Measurements from ENCODE around the gene ZNF789.
"Not testable (repeated sequence)": the region's sequence is repeated elsewhere in the genome, so short reads cannot be mapped to it uniquely, and the experiment has no call there.

The ZNF789 gene

GRCh38 chr7:99478464-99479440 is 6.1 kb downstream of the ZNF789 start:
- ATAC-seq: peak; percentile 24
- no peak for DNase-seq
- H3K4me3 Mint-ChIP-seq: no peak overlapping the region
- peaks cover 29% of the 10 kb centered on the region for H3K4me1 Mint-ChIP-seq
- H3K27me3 Mint-ChIP-seq: no peaks in the 10 kb centered on the region
- H3K9me3 Mint-ChIP-seq: no peaks in the 10 kb centered on the region
- peak overlapping the region; percentile 22 for H3K27ac Mint-ChIP-seq
- H3K36me3 Mint-ChIP-seq (ENCODE audit: low read depth): peaks cover 21% of the 10 kb centered on the region

DNA sequence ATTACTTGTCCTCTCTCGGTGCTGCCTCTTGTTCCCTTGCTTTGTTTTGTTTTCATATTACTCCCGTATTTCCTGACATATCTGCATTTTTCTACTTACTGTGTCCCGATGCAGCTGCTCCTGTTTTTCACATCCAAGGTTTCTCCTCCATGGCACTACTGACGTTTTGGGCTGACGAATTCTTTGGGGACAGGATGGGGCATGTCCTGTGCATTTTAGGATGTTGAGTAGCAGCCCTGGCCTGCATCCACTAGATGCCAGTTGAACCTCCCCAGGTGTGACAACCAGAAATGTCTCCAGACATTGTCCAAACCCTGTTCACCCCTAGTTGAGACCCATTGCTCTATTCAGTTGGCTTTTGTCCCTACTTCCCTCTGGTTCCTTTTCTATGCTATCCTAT is 12.4 kb downstream of the ZNF789 start:
- no peaks in the 10 kb centered on the region for H3K27me3 Mint-ChIP-seq
- no peaks in the 10 kb centered on the region for H3K9me3 Mint-ChIP-seq
- H3K4me1 Mint-ChIP-seq: no peaks in the 10 kb centered on the region
- no peak for DNase-seq
- H3K36me3 Mint-ChIP-seq (ENCODE audit: low read depth): peaks cover 36% of the 10 kb centered on the region
- H3K27ac Mint-ChIP-seq: no peak overlapping the region
- ATAC-seq: no peak
- no peak overlapping the region for H3K4me3 Mint-ChIP-seq

GRCh38 chr7:99489235-99489634 is 16.5 kb downstream of the ZNF789 start:
- ATAC-seq (no peak), DNase-seq (no peak)
- Mint-ChIP-seq H3K9me3 (peaks cover 14% of the 10 kb centered on the region), H3K36me3 (ENCODE audit: low read depth) (peaks cover 50% of the 10 kb centered on the region), H3K4me1 (no peaks in the 10 kb centered on the region), H3K27me3 (no peaks in the 10 kb centered on the region), H3K27ac (no peak overlapping the region), H3K4me3 (no peak overlapping the region)

- H3K27ac Mint-ChIP-seq: no peak overlapping the region
- H3K9me3 Mint-ChIP-seq: peaks cover 16% of the 10 kb centered on the region
- H3K4me3 Mint-ChIP-seq: no peak overlapping the region
- no peaks in the 10 kb centered on the region for H3K27me3 Mint-ChIP-seq
- peaks cover 60% of the 10 kb centered on the region for H3K36me3 Mint-ChIP-seq (ENCODE audit: low read depth)
- no peak for ATAC-seq
- no peaks in the 10 kb centered on the region for H3K4me1 Mint-ChIP-seq
- DNase-seq: no peak
Measured at GRCh38 chr7:99490878-99491277, 18.2 kb downstream of the ZNF789 start.

DNA sequence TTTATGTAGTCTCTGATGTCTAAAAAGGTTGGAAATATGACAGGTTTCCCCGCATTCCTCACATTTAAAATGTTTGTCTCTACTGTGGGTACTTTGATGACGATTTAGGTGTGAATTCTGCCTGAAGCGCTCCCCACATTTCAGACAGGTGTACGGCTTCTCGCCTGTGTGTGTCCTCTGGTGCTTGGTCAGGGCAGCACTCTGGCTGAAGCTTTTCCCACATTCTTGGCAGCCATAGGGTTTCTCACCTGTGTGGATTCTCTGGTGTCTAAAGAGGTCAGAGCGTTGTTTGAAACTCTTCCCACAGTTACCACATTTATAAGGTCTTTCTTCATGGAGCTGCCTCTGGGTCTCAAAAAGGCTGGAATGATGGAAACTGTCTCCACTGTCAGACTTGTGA is 21.1 kb downstream of the ZNF789 start:
- Mint-ChIP-seq H3K36me3 (ENCODE audit: low read depth) (peaks cover 66% of the 10 kb centered on the region), H3K9me3 (peaks cover 16% of the 10 kb centered on the region), H3K27ac (no peak overlapping the region), H3K4me3 (no peak overlapping the region), H3K27me3 (no peaks in the 10 kb centered on the region), H3K4me1 (peaks cover 15% of the 10 kb centered on the region)
- DNase-seq (no peak), ATAC-seq (no peak)

- Mint-ChIP-seq H3K4me3 (peak overlapping the region; percentile 100), H3K27me3 (no peaks in the 10 kb centered on the region), H3K27ac (peak overlapping the region; percentile 73), H3K4me1 (peaks cover 28% of the 10 kb centered on the region), H3K9me3 (peaks cover 17% of the 10 kb centered on the region), H3K36me3 (ENCODE audit: low read depth) (peaks cover 52% of the 10 kb centered on the region)
- DNase-seq (no peak), ATAC-seq (no peak)
Measured at GRCh38 chr7:99497766-99498545, 25.3 kb downstream of the ZNF789 start.

DNA sequence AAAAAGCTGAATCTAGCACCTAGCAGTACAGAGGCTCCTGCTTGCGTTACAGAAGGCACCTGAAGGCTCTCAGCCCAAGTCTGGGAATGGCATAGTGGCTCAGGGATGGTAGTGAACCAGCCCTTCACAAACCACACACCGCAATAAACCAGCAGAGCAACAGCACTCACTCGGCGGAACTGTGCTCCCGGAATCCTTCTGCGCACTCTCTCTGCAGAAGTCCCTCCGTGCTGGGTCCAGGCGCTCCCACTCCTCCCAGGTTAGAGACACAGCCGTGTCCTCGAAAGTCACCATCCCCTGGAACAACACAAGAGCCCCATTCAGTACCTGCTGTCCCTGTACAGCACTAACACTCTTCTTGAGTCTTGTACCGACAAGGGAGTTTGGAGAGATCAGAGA is 25.9 kb downstream of the ZNF789 start:
- H3K27ac Mint-ChIP-seq: peak overlapping the region; percentile 80
- H3K27me3 Mint-ChIP-seq: no peaks in the 10 kb centered on the region
- peak overlapping the region; percentile 100 for H3K4me3 Mint-ChIP-seq
- peaks cover 13% of the 10 kb centered on the region for H3K9me3 Mint-ChIP-seq
- ATAC-seq (no peak), DNase-seq (no peak)
- peaks cover 30% of the 10 kb centered on the region for H3K4me1 Mint-ChIP-seq
- peaks cover 46% of the 10 kb centered on the region for H3K36me3 Mint-ChIP-seq (ENCODE audit: low read depth)

- Mint-ChIP-seq H3K27me3 (no peaks in the 10 kb centered on the region), H3K4me3 (peak overlapping the region; percentile 100), H3K4me1 (peaks cover 30% of the 10 kb centered on the region), H3K9me3 (peaks cover 5% of the 10 kb centered on the region), H3K36me3 (ENCODE audit: low read depth) (peaks cover 38% of the 10 kb centered on the region), H3K27ac (peak overlapping the region; percentile 100)
- ATAC-seq (no peak), DNase-seq (no peak)
Measured at GRCh38 chr7:99499371-99499720, 26.7 kb downstream of the ZNF789 start.

GRCh38 chr7:99499721-99500636 is 27.3 kb downstream of the ZNF789 start, which contains the start of gene ZNF394:
Gene ZNF394, minus strand, starts transcription at chr7:99500281. Its CDS starts 188 bp downstream, at chr7:99500093.
- Mint-ChIP-seq H3K27ac (peak within 1 kb of the TSS; percentile 100), H3K27me3 (no peaks in the 10 kb centered on the region), H3K9me3 (peaks cover 4% of the 10 kb centered on the region), H3K4me3 (peak within 1 kb of the TSS; percentile 100), H3K36me3 (ENCODE audit: low read depth) (peaks cover 32% of the 10 kb centered on the region), H3K4me1 (peaks cover 32% of the 10 kb centered on the region)
- peak; percentile 90 for DNase-seq
- ATAC-seq: peak; percentile 60

DNA sequence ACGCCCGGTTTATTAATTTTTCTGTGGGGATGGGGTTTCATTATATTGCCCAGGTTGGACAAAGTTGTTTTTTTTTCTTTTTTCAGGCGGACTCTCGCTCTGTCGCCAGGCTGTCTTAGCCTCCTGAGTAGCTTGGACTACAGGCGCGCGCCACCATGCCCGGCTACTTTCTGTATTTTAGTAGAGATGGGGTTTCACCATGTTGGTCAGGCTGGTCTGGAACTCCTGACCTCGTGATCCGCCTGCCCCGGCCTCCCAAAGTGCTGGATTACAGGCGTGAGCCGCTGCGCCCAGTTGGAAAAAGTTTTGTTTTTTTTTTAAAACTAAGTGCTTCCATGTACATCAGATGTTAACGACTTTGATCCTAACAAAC is 27.9 kb downstream of the ZNF789 start:
- Mint-ChIP-seq H3K4me3 (peak overlapping the region; percentile 100), H3K9me3 (peaks cover 4% of the 10 kb centered on the region), H3K4me1 (peaks cover 37% of the 10 kb centered on the region), H3K27me3 (no peaks in the 10 kb centered on the region), H3K36me3 (ENCODE audit: low read depth) (peaks cover 27% of the 10 kb centered on the region), H3K27ac (peak overlapping the region; percentile 100)
- DNase-seq: no peak
- no peak for ATAC-seq

GRCh38 chr7:99501236-99501635 is 28.5 kb downstream of the ZNF789 start:
- H3K27me3 Mint-ChIP-seq, H3K9me3 Mint-ChIP-seq, DNase-seq, ATAC-seq: not testable (repeated sequence)
- Mint-ChIP-seq H3K4me1 (peaks cover 41% of the 10 kb centered on the region), H3K27ac (peak overlapping the region; percentile 100), H3K36me3 (ENCODE audit: low read depth) (peaks cover 23% of the 10 kb centered on the region), H3K4me3 (peak overlapping the region; percentile 100)

DNA sequence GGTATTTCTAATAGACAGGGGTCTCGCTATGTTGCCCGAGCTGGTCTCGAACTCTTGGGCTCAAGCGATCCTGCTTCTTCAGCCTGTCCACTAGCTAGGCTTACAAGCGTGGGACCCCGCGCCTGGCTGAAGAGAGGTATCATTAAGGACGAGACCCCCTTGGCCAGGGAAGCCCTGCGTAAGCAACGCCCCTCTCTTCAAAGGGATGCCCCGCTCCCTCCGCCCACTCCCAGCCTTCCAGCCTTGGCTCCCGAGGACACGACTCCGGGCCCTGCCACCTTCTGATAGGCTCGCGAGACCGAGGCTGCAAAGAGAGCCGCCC is 31.6 kb downstream of the ZNF789 start:
- Mint-ChIP-seq H3K27me3 (no peaks in the 10 kb centered on the region), H3K9me3 (peaks cover 4% of the 10 kb centered on the region), H3K4me1 (peaks cover 35% of the 10 kb centered on the region), H3K36me3 (ENCODE audit: low read depth) (peaks cover 10% of the 10 kb centered on the region), H3K27ac (peak overlapping the region; percentile 97), H3K4me3 (peak overlapping the region; percentile 97)
- ATAC-seq: peak; percentile 87
- DNase-seq: no peak

DNA sequence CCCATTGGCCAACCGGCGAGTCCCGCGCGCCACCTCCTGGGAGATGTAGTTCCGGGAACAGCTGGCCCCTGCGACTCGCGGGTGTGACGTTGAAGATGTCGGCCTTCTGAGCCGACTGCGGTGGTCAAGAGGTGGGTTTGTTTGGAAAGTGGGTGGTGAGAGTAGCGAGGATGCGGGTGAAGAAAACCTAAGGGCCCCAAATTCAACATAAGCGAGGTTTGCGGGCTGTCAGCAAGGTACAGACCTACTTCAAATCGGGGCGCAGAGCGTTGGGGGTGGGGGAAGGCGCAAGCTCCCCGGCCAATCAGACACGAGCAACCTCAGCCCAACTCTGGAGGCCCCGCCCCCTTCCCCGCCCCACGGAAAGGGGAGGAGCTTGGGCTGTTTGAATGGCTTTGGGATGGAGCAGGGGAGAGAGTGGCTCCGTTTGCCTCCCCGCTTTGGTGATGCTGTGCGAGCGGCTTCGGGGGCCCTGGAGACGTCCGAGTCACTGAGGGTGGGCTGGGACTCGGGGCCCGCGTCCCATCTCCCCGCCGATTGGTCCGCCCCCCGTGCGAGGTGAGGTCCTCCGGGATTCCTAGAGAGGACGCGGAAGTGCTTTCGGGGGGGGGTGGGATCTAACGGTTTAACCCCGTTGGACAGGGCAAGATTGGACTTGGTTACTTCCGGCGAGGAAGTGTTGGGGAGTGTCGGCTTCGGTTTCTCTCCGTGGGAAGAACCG is 32.1 kb downstream of the ZNF789 start, which contains the start of gene ZKSCAN5:
TSS of gene ZKSCAN5 (plus strand) at position 60 of the 721 bp plus-strand sequence. CDS start 1,383 bp downstream, outside the sequence.
- peaks cover 4% of the 10 kb centered on the region for H3K9me3 Mint-ChIP-seq
- peaks cover 7% of the 10 kb centered on the region for H3K36me3 Mint-ChIP-seq (ENCODE audit: low read depth)
- H3K27ac Mint-ChIP-seq: peak within 1 kb of the TSS; percentile 97
- peak; percentile 97 for DNase-seq
- peak; percentile 76 for ATAC-seq
- no peaks in the 10 kb centered on the region for H3K27me3 Mint-ChIP-seq
- H3K4me1 Mint-ChIP-seq: peaks cover 35% of the 10 kb centered on the region
- H3K4me3 Mint-ChIP-seq: peak within 1 kb of the TSS; percentile 97
